ENCODE measurements around the gene MRPS34.
"Not testable (repeated sequence)": the region's sequence is repeated elsewhere in the genome, so short reads cannot be mapped to it uniquely, and the experiment has no call there.

MRPS34 gene

DNA sequence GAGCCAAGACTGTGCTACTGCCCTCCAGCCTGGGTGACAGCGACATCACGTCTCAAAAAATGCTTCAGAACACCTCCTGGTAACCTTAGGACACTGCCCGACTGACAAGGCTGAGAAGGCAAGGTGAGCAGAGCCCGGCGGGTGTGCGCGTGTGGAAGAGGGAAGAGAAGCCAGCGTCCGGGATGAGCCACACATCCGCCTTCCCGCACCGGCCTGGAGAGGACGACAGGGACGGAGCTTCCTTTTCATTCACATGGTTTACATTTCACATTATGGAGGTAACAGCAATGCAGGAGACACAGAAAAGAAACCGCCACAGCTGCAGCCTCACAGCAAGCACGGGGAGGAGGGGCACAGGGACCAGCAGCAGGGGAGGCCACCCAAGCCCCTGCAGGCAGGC, 37.2 kb upstream of the MRPS34 start:
- no peak for TF ChIP-seq ZFX (IDR thresholded peaks at IDR 0.05)
- TF ChIP-seq, protein P1, sequence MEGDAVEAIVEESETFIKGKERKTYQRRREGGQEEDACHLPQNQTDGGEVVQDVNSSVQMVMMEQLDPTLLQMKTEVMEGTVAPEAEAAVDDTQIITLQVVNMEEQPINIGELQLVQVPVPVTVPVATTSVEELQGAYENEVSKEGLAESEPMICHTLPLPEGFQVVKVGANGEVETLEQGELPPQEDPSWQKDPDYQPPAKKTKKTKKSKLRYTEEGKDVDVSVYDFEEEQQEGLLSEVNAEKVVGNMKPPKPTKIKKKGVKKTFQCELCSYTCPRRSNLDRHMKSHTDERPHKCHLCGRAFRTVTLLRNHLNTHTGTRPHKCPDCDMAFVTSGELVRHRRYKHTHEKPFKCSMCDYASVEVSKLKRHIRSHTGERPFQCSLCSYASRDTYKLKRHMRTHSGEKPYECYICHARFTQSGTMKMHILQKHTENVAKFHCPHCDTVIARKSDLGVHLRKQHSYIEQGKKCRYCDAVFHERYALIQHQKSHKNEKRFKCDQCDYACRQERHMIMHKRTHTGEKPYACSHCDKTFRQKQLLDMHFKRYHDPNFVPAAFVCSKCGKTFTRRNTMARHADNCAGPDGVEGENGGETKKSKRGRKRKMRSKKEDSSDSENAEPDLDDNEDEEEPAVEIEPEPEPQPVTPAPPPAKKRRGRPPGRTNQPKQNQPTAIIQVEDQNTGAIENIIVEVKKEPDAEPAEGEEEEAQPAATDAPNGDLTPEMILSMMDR (conservative IDR thresholded peaks at IDR 0.05) = no peak
- H3K27ac ChIP-seq = no peak overlapping the region

DNA sequence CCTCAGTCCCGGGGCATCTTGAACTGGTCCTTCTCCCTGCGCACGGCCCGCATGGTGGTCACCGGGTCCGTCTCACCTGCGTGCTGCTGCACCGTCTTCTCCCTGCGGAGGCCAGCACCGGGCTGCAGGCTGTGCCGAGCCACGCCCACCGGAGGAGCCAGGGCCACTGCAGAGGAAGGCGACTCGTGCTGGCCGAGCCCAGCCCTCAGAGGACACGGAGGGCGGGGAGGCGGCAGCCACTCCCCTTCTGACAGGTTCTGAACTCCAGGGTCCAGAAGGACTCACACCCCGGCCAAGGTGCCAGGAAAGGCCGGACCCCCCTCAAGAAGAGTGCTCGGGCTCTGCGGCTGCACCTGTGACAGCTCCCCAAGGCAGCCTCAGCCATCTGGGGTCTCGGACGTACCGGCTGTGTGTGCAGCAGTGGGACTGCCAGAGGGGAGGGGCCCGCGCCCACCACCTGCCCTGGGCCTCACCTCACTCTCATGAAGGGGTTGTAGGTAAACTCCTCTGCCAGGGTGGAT, 36.4 kb upstream of the MRPS34 start:
- TF ChIP-seq, protein P1 (conservative IDR thresholded peaks at IDR 0.05) = no peak
- TF ChIP-seq ZFX (IDR thresholded peaks at IDR 0.05) = no peak
- no peak overlapping the region for H3K27ac ChIP-seq

DNA sequence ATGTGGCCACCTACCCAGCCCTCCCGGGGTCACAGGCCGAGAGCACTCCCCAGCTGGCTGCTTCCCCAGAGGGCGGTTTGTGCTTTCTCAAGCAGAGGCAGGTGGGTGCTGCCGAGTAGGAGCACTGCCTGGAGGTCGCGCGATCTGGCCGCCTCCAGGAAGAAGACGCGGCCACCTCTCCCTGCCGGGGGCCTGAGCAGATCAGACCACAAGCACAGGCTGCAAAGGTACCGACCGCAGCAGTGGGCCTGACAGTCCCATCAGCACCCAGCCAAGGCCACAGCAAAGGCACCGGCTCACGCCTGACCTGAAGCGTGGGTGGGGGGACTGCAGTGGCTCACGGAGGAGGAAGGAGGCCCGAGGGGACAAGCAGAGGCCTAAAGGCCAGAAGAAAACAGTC, 35.8 kb upstream of the MRPS34 start:
- no peak overlapping the region for H3K27ac ChIP-seq
- no peak for TF ChIP-seq ZFX (IDR thresholded peaks at IDR 0.05)
- TF ChIP-seq, protein P1 (conservative IDR thresholded peaks at IDR 0.05) = no peak

DNA sequence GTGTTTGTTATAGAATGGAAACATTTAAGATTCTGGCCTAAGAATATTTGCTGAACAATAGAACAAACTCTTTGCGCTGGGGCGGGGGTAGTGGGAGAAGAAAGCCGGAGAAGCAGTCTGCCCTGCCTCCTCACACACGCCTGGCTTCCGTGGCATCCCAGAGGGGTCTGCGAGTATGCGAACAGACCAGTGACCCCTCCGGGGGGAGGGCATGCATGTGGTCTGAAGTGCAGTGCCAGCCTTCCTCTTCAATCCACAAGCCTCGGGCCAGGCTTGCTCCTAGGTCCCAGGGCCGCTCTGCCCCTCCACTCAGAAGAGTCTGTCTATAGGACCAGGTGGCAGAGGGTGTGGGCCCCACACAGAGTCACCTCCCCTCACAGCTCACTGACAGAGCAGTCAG, 34.7 kb upstream of the MRPS34 start:
- TF ChIP-seq, protein P1 (conservative IDR thresholded peaks at IDR 0.05) = no peak
- TF ChIP-seq ZFX (IDR thresholded peaks at IDR 0.05) = no peak
- H3K27ac ChIP-seq = no peak overlapping the region

DNA sequence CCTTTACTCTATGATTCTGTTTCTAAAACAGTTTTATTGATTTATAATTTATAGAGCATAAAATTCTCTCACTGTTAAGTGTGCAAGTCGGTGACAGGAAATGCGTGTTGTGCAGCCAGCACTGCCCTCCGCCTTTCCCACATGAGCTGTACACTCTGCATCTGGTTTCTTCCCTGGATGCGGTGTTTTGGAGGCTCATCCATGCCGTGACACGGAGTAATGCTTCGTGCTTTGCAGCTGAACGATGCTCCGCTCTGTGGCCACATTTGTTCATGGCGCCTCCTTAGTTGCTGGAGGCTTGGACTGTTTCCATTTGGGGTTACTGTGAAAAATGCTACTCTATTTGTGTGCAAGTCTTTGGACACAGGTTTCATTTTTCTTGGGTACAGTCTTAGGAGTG, 27.8 kb upstream of the MRPS34 start:
- no peak for TF ChIP-seq ZFX (IDR thresholded peaks at IDR 0.05)
- TF ChIP-seq, protein P1 (conservative IDR thresholded peaks at IDR 0.05) = no peak

DNA sequence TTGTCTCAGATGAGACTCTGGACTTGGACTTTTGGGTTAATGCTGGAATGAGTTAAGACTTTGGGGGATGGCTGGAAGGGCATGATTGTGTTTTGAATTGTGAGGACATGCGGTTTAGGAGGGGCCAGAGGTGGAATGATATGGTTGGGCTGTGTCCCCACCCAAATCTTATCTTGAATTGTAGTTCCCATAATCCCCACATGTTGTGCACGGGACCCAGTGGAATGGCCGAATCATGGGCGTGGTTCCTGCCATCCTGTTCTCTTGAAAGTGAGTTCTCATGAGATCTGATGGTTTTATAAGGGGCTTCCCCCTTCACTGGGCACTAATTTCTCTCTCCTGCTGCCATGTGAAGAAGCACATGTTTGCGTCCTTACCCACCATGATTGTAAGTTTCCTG, 26.3 kb upstream of the MRPS34 start:
- not testable (repeated sequence) for H3K27ac ChIP-seq

More for the DNA sequence above, 27.8 kb upstream of the MRPS34 start:
- no peak overlapping the region for H3K27ac ChIP-seq

DNA sequence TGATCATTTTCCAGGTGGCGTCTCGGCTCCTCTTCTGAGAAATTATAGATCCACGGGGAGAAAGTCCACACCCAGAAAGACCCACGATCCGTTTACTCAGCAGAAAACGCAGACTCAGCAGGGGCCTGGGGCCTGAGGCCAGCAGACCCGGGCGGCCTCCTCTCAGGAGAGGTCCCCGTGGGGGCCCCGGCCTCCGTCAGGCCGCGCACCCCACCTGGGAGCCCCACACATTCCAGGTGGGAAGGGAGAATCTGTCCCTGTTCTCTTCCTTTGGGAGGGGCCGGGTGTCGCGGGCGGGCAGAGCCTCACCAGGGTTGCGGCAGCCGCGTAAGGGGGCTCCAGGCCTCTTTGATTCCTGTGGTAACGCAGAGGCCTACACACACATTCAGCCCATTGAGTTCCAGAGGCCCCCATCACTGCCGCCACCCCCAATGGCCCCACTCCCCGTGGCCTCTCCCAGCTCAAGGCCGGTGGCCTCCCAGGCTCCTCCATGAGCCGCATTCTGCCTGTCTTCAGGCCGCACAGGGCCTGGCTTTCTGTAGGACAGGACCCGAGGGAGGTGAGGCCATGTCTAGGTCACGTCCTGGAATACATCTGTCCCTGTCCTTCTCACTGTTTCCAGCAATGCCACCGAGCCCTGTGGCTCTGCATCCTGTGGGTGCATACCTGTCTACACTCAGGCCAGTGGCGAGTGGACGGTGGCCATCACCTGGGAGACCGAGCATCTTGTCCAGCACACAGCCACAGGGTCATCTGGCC, 22.2 kb upstream of the MRPS34 start:
- no peak overlapping the region for H3K27ac ChIP-seq
- TF ChIP-seq, protein P1 (conservative IDR thresholded peaks at IDR 0.05) = no peak
- no peak for TF ChIP-seq ZFX (IDR thresholded peaks at IDR 0.05)
